CMK (cell line): Measurements from ENCODE around the gene ZNF547.
"Not testable (repeated sequence)": the region's sequence is repeated elsewhere in the genome, so short reads cannot be mapped to it uniquely, and the experiment has no call there.

ENCODE experiments used
- DNase-seq: peaks from one replicate; pipeline ENCODE4 v3.0.0-alpha.2; 2010; ENCODE audit warnings: low read depth

The ZNF547 gene

DNA sequence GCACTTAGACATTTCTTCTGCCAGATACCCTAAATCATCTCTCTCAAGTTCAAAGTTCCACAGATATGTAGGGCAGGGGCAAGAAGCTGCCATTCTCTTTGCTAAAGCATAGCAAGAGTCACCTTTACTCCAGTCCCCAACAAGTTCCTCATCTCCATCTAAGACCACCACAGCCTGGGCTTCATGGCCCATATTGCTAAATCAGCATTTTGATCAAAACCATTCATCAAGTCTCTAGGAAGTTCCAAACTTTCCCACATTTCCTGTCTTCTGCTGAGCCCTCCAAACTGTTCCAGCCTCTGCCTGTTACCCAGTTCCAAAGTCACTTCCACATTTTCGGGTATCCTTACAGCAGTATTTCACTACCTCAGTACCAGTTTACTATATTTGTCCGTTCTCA is 11.3 kb downstream of the ZNF547 start:
- DNase-seq: not testable (repeated sequence)

- no peak for DNase-seq
Observed at GRCh38 chr19:57376151-57376550, 12.8 kb downstream of the ZNF547 start.

DNA sequence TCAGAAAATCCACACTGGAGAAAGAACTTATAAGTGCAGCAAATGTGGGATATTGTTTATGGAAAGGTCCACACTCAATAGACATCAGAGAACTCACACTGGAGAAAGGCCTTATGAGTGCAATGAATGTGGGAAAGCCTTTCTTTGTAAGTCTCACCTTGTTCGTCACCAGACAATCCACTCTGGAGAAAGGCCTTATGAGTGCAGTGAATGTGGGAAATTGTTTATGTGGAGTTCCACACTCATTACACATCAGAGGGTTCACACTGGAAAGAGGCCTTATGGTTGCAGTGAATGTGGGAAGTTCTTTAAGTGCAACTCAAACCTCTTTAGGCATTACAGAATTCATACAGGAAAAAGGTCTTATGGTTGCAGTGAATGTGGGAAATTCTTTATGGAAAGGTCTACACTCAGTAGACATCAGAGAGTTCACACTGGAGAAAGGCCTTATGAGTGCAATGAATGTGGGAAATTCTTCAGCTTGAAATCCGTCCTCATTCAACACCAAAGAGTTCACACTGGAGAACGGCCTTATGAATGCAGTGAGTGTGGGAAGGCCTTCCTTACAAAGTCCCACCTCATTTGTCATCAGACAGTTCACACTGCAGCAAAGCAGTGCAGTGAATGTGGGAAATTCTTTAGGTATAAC is 14.3 kb downstream of the ZNF547 start:
- no peak for DNase-seq

GRCh38 chr19:57380923-57381322 is 17.6 kb downstream of the ZNF547 start:
- no peak for DNase-seq

- DNase-seq: no peak
Observed at GRCh38 chr19:57382806-57383488, 19.6 kb downstream of the ZNF547 start.

- DNase-seq: no peak
Observed at GRCh38 chr19:57389194-57389729, 25.9 kb downstream of the ZNF547 start.

GRCh38 chr19:57389730-57390598 is 26.6 kb downstream of the ZNF547 start, which contains the start of gene ZNF548:
Gene ZNF548 (plus strand): TSS chr19:57389854. CDS start chr19:57390100, 246 bp downstream.
- peak; percentile 98 for DNase-seq

DNA sequence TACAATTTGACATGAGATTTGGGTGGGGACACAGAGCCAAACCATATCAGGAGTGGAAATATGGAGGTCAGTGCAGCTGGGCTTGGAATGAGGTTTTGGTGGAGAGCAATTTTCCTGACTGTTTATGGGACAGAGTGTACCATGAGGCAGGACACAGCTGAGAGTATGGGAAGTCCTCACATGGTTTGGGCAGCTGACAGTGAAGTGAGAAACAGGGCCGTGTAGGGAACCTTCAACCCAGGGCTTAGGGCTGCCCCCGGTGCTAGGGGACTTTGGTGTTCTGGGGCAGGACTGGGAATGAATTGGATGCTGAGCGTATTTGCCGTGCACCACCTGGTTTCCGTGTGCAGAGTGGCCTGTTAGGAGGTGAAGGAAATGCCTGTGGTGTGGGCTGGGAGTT is 32.4 kb downstream of the ZNF547 start:
- no peak for DNase-seq

GRCh38 chr19:57398868-57399267 is 35.5 kb downstream of the ZNF547 start:
- no peak for DNase-seq

- DNase-seq: no peak
Observed at GRCh38 chr19:57403737-57404563, 40.6 kb downstream of the ZNF547 start.

GRCh38 chr19:57406516-57407123 is 43.3 kb downstream of the ZNF547 start:
- DNase-seq: no peak

DNA sequence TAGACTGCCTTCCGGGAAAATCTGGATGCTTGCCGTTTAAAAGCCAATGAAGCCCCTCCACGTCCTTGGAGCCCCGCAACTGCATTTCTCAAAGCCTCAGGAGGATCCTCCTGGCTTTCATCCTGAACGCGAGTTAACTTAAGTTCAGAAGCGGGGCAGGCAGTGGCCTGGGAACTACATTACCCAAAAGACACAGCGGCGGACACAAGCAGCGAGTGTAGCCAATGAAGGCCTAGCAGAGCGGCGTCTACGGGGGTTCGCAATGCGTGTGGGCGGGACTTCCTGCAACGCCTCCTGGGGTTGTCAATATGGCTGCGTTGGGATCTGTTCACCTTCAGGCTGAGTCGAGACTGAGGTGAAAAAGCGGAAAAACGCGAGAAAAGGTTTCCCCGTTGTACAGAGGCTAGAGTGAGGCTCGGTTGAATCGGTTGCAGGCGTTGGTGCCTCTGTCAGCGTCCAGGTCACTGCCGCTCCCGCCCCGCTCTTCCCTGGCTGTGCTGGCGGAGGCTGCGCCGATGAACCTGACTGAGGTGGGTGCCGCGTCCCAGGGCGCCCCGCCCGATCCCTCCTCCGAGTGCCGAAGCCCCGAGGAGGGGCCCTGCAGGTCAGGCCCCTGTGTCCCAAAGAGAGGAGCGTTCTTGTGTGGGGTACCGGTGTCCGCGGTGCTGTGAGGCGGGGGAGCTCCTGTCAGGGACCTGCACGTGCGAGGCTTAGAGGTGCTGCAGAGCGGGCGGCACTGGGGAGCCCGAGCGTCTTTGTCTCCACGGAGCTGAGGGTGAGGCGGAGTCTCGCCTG is 47.7 kb downstream of the ZNF547 start, which contains the start of gene ZNF17:
ZNF17 (plus strand) TSS at position 285 of the 795 bp plus-strand sequence. CDS start 2,455 bp downstream, outside the sequence.
- DNase-seq: peak; percentile 86

GRCh38 chr19:57419439-57419838 is 56.1 kb downstream of the ZNF547 start:
- DNase-seq: no peak

DNA sequence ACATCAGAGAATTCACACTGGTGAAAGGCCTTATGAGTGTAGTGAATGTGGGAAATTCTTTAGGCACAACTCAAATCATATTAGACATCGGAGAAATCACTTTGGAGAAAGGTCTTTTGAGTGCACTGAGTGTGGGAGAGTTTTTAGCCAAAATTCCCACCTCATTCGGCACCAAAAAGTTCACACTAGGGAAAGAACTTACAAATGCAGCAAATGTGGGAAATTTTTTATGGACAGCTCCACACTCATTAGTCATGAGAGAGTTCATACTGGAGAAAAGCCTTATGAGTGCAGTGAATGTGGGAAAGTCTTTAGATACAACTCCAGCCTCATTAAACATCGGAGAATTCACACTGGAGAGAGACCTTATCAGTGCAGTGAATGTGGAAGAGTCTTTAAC is 57.7 kb downstream of the ZNF547 start:
- DNase-seq: no peak
